Liver (tissue), 9 donors: ENCODE data around the gene DRD4. TPM values are rescaled to one million over a fixed set of nuclear protein-coding genes. Genes with fewer than 3 reads are reported as not detected.

Source experiments
- DNase-seq: peaks from one replicate; pipeline ENCODE4 v3.0.0-alpha.2; 2017; ENCODE audit warnings: low spot score
- H3K27ac ChIP-seq, 2 donors: one replicate each; pipeline ENCODE4 v1.7.0; 2013; ENCODE audit warnings: inconsistent platforms in 2 of 2, low read length in 2 of 2, control low read depth in 1 of 2, low read depth in 1 of 2, mild to moderate bottlenecking in 1 of 2
- H3K27me3 ChIP-seq, 4 donors: one replicate each; pipeline versions ENCODE4 v1.6.1 to v1.7.0; 2013; ENCODE audit warnings: low read length in 3 of 4, inconsistent platforms in 1 of 4, mild to moderate bottlenecking in 1 of 4, moderate library complexity in 1 of 4; ENCODE audit not compliant: control insufficient read depth in 4 of 4, insufficient read depth in 4 of 4
- H3K36me3 ChIP-seq, 4 donors: one replicate each; pipeline versions ENCODE4 v1.6.1 to v1.7.0; 2013; ENCODE audit warnings: low read length in 3 of 4, mild to moderate bottlenecking in 3 of 4, low read depth in 1 of 4, moderate library complexity in 1 of 4; ENCODE audit not compliant: control insufficient read depth in 4 of 4, insufficient read depth in 3 of 4
- H3K4me1 ChIP-seq, 4 donors: one replicate each; pipeline versions ENCODE4 v1.6.1 to v1.7.0; 2013; ENCODE audit warnings: low read length in 3 of 4, mild to moderate bottlenecking in 3 of 4, moderate library complexity in 1 of 4; ENCODE audit not compliant: control insufficient read depth in 4 of 4, insufficient read depth in 4 of 4
- H3K4me3 ChIP-seq, 3 donors: one replicate each; pipeline versions ENCODE4 v1.6.1 to v1.7.0; 2013; ENCODE audit warnings: low read length in 3 of 3, control low read depth in 1 of 3, low read depth in 1 of 3, mild to moderate bottlenecking in 1 of 3
- H3K9ac ChIP-seq, 2 donors: one replicate each; pipeline ENCODE4 v1.7.0; 2013; ENCODE audit warnings: low read length in 2 of 2, mild to moderate bottlenecking in 2 of 2, moderate library complexity in 2 of 2, control low read depth in 1 of 2, low read depth in 1 of 2
- H3K9me3 ChIP-seq, 4 donors: one replicate each; pipeline versions ENCODE4 v1.6.1 to v1.7.0; 2013; ENCODE audit warnings: low read length in 3 of 4; ENCODE audit not compliant: control insufficient read depth in 4 of 4
- ATF3 ChIP-seq: IDR thresholded peaks from 2 replicates; pipeline ENCODE4 v1.6.1; 2016; ENCODE audit warnings: antibody characterized with exemption
- EGR1 ChIP-seq, 2 donors: IDR thresholded peaks; 2 replicates each; pipeline ENCODE4 v1.6.1; 2016 to 2018; ENCODE audit warnings: antibody characterized with exemption in 2 of 2, low read depth in 2 of 2
- FOXA1 ChIP-seq: IDR thresholded peaks from 2 replicates; pipeline ENCODE4 v1.6.1; 2016; ENCODE audit warnings: antibody characterized with exemption
- FOXA2 ChIP-seq: IDR thresholded peaks from 2 replicates; pipeline ENCODE4 v1.6.1; 2016; ENCODE audit warnings: antibody characterized with exemption
- GABPA ChIP-seq, 2 donors: IDR thresholded peaks in 1 of 2; conservative IDR thresholded peaks in 1 of 2; 2 replicates each; pipeline ENCODE4 v1.6.1; 2016; ENCODE audit warnings: antibody characterized with exemption in 2 of 2, mild to moderate bottlenecking in 1 of 2, moderate library complexity in 1 of 2
- HNF4A ChIP-seq, 2 donors: conservative IDR thresholded peaks; 2 replicates each; pipeline ENCODE4 v1.6.1; 2016; ENCODE audit warnings: antibody characterized with exemption in 2 of 2, mild to moderate bottlenecking in 2 of 2
- HNF4G ChIP-seq: IDR thresholded peaks from 2 replicates; pipeline ENCODE4 v1.6.1; 2016; ENCODE audit warnings: antibody characterized with exemption
- JUND ChIP-seq, 2 donors: IDR thresholded peaks; 2 replicates each; pipeline ENCODE4 v1.6.1; 2016; ENCODE audit warnings: antibody characterized with exemption in 2 of 2
- MAX ChIP-seq: IDR thresholded peaks from 2 replicates; pipeline ENCODE4 v1.6.1; 2016; ENCODE audit warnings: antibody characterized with exemption
- NR2F2 ChIP-seq: IDR thresholded peaks from 2 replicates; pipeline ENCODE4 v1.6.1; 2016; ENCODE audit warnings: antibody characterized with exemption
- RAD21 ChIP-seq, 2 donors: IDR thresholded peaks; 2 replicates each; pipeline ENCODE4 v1.6.1; 2016; ENCODE audit warnings: antibody characterized with exemption in 2 of 2, mild to moderate bottlenecking in 2 of 2
- REST ChIP-seq: IDR thresholded peaks from 2 replicates; pipeline ENCODE4 v1.6.1; 2016; ENCODE audit warnings: antibody characterized with exemption, mild to moderate bottlenecking
- RXRA ChIP-seq, 2 donors: IDR thresholded peaks; 2 replicates each; pipeline ENCODE4 v1.6.1; 2017 to 2018; ENCODE audit warnings: antibody characterized with exemption in 2 of 2, mild to moderate bottlenecking in 1 of 2
- SP1 ChIP-seq: IDR thresholded peaks from 2 replicates; pipeline ENCODE4 v1.6.1; 2018; ENCODE audit warnings: antibody characterized with exemption, mild to moderate bottlenecking
- TAF1 ChIP-seq: conservative IDR thresholded peaks from 2 replicates; pipeline ENCODE4 v1.6.1; 2016; ENCODE audit warnings: antibody characterized with exemption, mild to moderate bottlenecking
- YY1 ChIP-seq: IDR thresholded peaks from 2 replicates; pipeline ENCODE4 v1.6.1; 2016; ENCODE audit warnings: antibody characterized with exemption, mild to moderate bottlenecking
- ZBTB33 ChIP-seq: IDR thresholded peaks from 2 replicates; pipeline ENCODE4 v1.6.1; 2016; ENCODE audit warnings: antibody characterized with exemption
- WGBS: extraction: QIAGEN DNeasy Blood & Tissue Kit; methylation state at CpG from one replicate; pipeline ENCODE4 v1.1.7; 2013; 5-methylcytosine and 5-hydroxymethylcytosine counted together
- polyA plus RNA-seq, 2 donors: library from polyadenylated mRNA; stranded (reverse) in 1 of 2; unstranded in 1 of 2; fragments of 200-250 nt in 1 of 2; fragments of >200 nt in 1 of 2; fragmentation: Nextera tagmentation in 1 of 2; extraction: Ambion mirVana in 1 of 2; gene quantifications; one replicate each; pipeline versions ENCODE4 v1.2.1 to v1.2.3, GENCODE V29; 2013 to 2015
- total RNA-seq, 2 donors: library from RNA; depleted of rRNA; stranded (reverse); fragments of >200 nt; gene quantifications; one replicate each; pipeline ENCODE4 v1.2.3, GENCODE V29; 2014
- TF ChIP-seq, protein P1 (sequence below): fragments of 150-350 bp; IDR thresholded peaks from 2 replicates; pipeline ENCODE4 v1.5.1; 2017; ENCODE audit warnings: improper control_type of control experiment, low read depth, low read length; ENCODE audit not compliant: missing input control
- donor health status: healthy.
- donor health status: healthy.
- donor health status: healthy.
- donor health status: healthy.
- donor health status: healthy.

The DRD4 gene
- total and polyA plus RNA-seq, 4 donors = not detected

DNA sequence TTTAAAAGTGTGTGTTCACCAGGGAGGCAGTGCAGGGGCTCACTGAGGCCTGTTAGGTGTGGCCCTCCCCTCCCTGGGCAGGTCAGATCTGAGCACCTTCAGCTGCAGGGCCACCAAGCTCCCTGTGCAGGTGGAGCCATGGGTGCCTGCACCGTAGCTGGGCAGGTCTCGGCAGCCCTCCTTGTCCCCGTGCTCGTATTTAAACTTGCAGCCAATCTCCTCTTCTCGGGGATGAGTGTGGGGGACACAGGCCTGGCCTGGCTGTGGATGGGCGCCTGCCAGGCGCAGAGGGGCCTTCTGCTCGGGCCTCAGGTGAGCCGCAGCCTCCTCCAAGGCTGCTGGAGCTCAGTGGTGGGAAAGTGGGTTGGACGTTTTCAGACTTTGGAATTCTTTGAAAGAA is 41.7 kb upstream of the DRD4 start:
- no peak for DNase-seq
- Histone ChIP-seq H3K36me3 (peaks cover 28 to 78% (median 53%) of the 10 kb centered on the region in 4 donors), H3K9me3 (no peaks in the 10 kb centered on the region), H3K27me3 (no peaks in the 10 kb centered on the region), H3K27ac (no peak overlapping the region), H3K9ac (no peak overlapping the region), H3K4me3 (no peak overlapping the region), H3K4me1 (no peaks in the 10 kb centered on the region)
- TF ChIP-seq JUND (IDR thresholded peaks at IDR 0.05) (no peak), FOXA1 (no peak), HNF4A (conservative IDR thresholded peaks at IDR 0.05) (no peak), SP1 (no peak), GABPA (IDR thresholded peaks at IDR 0.05 in 1 of 2, conservative IDR thresholded peaks at IDR 0.05 in 1 of 2) (no peak), FOXA2 (no peak), REST (no peak), ZBTB33 (no peak), EGR1 (IDR thresholded peaks at IDR 0.05; ENCODE audit: low read depth in 2 of 2) (no peak), MAX (no peak), RAD21 (IDR thresholded peaks at IDR 0.05) (no peak), TAF1 (no peak), NR2F2 (no peak), RXRA (IDR thresholded peaks at IDR 0.05) (no peak), ATF3 (no peak), YY1 (no peak), HNF4G (no peak)
- TF ChIP-seq, protein P1, sequence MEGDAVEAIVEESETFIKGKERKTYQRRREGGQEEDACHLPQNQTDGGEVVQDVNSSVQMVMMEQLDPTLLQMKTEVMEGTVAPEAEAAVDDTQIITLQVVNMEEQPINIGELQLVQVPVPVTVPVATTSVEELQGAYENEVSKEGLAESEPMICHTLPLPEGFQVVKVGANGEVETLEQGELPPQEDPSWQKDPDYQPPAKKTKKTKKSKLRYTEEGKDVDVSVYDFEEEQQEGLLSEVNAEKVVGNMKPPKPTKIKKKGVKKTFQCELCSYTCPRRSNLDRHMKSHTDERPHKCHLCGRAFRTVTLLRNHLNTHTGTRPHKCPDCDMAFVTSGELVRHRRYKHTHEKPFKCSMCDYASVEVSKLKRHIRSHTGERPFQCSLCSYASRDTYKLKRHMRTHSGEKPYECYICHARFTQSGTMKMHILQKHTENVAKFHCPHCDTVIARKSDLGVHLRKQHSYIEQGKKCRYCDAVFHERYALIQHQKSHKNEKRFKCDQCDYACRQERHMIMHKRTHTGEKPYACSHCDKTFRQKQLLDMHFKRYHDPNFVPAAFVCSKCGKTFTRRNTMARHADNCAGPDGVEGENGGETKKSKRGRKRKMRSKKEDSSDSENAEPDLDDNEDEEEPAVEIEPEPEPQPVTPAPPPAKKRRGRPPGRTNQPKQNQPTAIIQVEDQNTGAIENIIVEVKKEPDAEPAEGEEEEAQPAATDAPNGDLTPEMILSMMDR = no peak
- WGBS = 96% methylated on average over 10 of the region's 10 CpGs
